SK-N-MC (cell line): ENCODE results near the gene TNFAIP2.
"Not testable (repeated sequence)": the region's sequence is repeated elsewhere in the genome, so short reads cannot be mapped to it uniquely, and the experiment has no call there.

Source experiments
- DNase-seq: peaks from one replicate; pipeline ENCODE4 v3.0.0-alpha.2; 2011; ENCODE audit warnings: low read depth, low spot score
- H3K27ac ChIP-seq: fragments of 200-600 bp; sonication (generic); 2 replicates; pipeline ENCODE4 v1.5.1; 2016; ENCODE audit warnings: mixed run types
- H3K36me3 ChIP-seq: fragments of 200-600 bp; sonication (generic); 2 replicates; pipeline ENCODE4 v1.6.1; 2017; ENCODE audit warnings: antibody characterized with exemption, low read length, mixed read lengths; ENCODE audit not compliant: insufficient read depth
- H3K4me3 ChIP-seq: fragments of 200-600 bp; sonication (generic); 2 replicates; pipeline ENCODE4 v1.5.1; 2016
- H3K9ac ChIP-seq: fragments of 200-600 bp; sonication (generic); 2 replicates; pipeline ENCODE4 v1.8.0; 2017; ENCODE audit warnings: mixed run types, mixed read lengths; ENCODE audit not compliant: insufficient read length
- H3K9me3 ChIP-seq: fragments of 200-600 bp; sonication (generic); 2 replicates; pipeline ENCODE4 v1.6.1; 2017; ENCODE audit warnings: low read depth, mild to moderate bottlenecking, antibody characterized with exemption, low read length, moderate library complexity, mixed read lengths
- EZH2 ChIP-seq: fragments of 200-600 bp; sonication (generic); IDR thresholded peaks from one replicate; pipeline ENCODE4 v1.6.1; 2017; ENCODE audit warnings: antibody characterized with exemption
- FOXP2 ChIP-seq: optimal IDR thresholded peaks from 2 replicates; pipeline ENCODE3; 2011; ENCODE audit warnings: mild to moderate bottlenecking, moderate library complexity; ENCODE audit not compliant: insufficient read depth; ENCODE audit errors: extremely low read length, control extremely low read depth
- POLR2AphosphoS5 ChIP-seq: IDR thresholded peaks from 2 replicates; pipeline ENCODE4 v1.6.1; 2012; ENCODE audit warnings: mild to moderate bottlenecking, low read depth, low read length, borderline replicate concordance

The TNFAIP2 gene

DNA sequence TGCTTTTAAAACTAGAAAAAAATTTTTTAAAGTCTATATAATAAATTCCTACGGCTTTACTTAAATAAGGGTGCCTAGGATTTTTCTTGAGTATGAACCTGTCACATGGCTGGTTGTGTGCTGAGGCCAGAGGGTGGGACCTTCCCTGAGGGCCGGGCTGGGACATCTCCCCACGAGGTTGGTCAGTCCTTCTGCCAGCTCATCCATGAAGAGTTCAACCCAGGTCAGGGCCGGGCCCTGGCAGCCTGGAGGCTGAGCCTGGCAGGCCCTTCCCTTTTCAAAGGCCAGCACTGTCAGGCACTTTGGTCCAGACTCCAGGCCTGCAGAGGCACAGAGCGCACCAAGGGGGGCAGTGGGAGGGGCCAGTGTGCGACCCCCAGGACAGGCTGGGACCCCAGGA lies 31.7 kb downstream of the TNFAIP2 start:
- Histone ChIP-seq H3K9me3 (no peaks in the 10 kb centered on the region), H3K27ac (no peak overlapping the region), H3K4me3 (no peak overlapping the region), H3K9ac (no peak overlapping the region), H3K36me3 (no peaks in the 10 kb centered on the region)
- DNase-seq, result no peak
- TF ChIP-seq EZH2, result no peak
- no peak for TF ChIP-seq POLR2AphosphoS5
- TF ChIP-seq FOXP2, result no peak

DNA sequence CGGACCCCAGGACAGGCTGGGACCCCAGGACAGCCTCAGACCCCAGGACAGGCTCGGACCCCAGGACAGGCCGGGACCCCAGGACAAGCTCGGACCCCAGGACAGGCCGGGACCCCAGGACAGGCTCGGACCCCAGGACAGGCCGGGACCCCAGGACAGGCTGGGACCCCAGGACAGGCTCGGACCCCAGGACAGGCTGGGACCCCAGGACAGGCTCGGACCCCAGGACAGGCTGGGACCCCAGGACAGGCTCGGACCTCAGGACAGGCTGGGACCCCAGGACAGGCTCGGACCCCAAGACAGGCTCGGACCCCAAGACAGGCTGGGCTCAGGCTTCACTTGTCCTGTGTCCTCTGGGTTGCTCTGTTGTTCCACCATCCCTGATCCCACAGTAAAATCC lies 32.2 kb downstream of the TNFAIP2 start:
- not testable (repeated sequence) for H3K27ac ChIP-seq, H3K36me3 ChIP-seq, DNase-seq, H3K9me3 ChIP-seq, H3K4me3 ChIP-seq, H3K9ac ChIP-seq

- Histone ChIP-seq H3K27ac (no peak overlapping the region), H3K9ac (no peak overlapping the region), H3K36me3 (no peaks in the 10 kb centered on the region), H3K4me3 (no peak overlapping the region), H3K9me3 (no peaks in the 10 kb centered on the region)
- TF ChIP-seq EZH2, result no peak
- TF ChIP-seq POLR2AphosphoS5, result no peak
- no peak for TF ChIP-seq FOXP2
- DNase-seq, result no peak
Measured at GRCh38 chr14:103155826-103156394, 32.6 kb downstream of the TNFAIP2 start.

DNA sequence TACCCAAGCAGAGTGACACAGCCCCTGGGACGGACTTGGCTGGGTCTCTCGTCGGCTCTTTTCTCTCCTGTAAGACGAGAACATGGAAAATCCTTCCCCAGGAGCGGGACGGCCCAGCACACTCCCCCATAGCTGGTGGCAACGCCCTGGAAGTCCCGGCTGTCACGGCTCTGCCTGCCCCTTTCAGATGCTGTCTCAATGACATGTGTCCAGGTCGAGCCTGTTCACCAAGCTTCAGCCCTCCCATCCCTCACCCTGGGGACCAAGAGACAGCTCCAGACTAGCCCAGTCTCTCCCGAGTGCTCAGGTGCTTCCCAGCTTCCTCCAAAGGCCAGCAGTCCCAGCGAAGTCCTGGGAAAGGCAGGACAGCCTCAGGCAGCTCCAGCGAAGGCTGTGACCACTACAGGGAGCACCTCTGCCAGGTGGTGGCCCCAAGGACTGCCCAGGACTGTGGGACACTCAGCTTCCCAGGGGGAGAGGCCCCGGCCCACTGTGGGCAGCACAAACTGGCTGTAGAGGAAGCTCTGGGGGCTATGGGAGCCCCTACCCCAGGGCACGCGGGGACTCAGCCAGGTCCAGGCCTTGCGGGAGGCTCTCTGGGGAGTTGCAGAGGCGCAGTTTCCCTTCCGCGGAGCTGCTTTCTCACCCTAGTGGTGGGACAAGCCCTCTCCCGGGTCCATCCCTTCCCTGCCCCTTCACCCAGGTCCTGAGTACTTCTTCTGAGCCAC lies 33.6 kb downstream of the TNFAIP2 start:
- no peak for DNase-seq

GRCh38 chr14:103157969-103158368 lies 34.7 kb downstream of the TNFAIP2 start:
- Histone ChIP-seq H3K36me3 (no peaks in the 10 kb centered on the region), H3K27ac (no peak overlapping the region), H3K9me3 (no peaks in the 10 kb centered on the region), H3K9ac (no peak overlapping the region), H3K4me3 (no peak overlapping the region)
- no peak for DNase-seq
- TF ChIP-seq POLR2AphosphoS5 (no peak), EZH2 (no peak), FOXP2 (no peak)

More for the DNA sequence above, 33.6 kb downstream of the TNFAIP2 start:
- H3K9me3 ChIP-seq, result no peaks in the 10 kb centered on the region
- H3K9ac ChIP-seq, result no peak overlapping the region
- H3K27ac ChIP-seq, result no peak overlapping the region
- H3K4me3 ChIP-seq, result no peak overlapping the region
- no peak for TF ChIP-seq POLR2AphosphoS5
- TF ChIP-seq EZH2, result no peak
- TF ChIP-seq FOXP2, result no peak
- no peaks in the 10 kb centered on the region for H3K36me3 ChIP-seq

- no peaks in the 10 kb centered on the region for H3K36me3 ChIP-seq
- H3K9me3 ChIP-seq, result no peaks in the 10 kb centered on the region
- H3K4me3 ChIP-seq, result no peak overlapping the region
- no peak for DNase-seq
- TF ChIP-seq FOXP2 (no peak), POLR2AphosphoS5 (no peak), EZH2 (no peak)
- no peak overlapping the region for H3K27ac ChIP-seq
- no peak overlapping the region for H3K9ac ChIP-seq
Measured at GRCh38 chr14:103158688-103159087, 35.4 kb downstream of the TNFAIP2 start.

GRCh38 chr14:103160321-103161053 lies 37.2 kb downstream of the TNFAIP2 start:
- Histone ChIP-seq H3K9ac (no peak overlapping the region), H3K4me3 (no peak overlapping the region), H3K27ac (no peak overlapping the region), H3K36me3 (no peaks in the 10 kb centered on the region), H3K9me3 (no peaks in the 10 kb centered on the region)
- TF ChIP-seq EZH2 (no peak), FOXP2 (no peak), POLR2AphosphoS5 (no peak)
- no peak for DNase-seq

DNA sequence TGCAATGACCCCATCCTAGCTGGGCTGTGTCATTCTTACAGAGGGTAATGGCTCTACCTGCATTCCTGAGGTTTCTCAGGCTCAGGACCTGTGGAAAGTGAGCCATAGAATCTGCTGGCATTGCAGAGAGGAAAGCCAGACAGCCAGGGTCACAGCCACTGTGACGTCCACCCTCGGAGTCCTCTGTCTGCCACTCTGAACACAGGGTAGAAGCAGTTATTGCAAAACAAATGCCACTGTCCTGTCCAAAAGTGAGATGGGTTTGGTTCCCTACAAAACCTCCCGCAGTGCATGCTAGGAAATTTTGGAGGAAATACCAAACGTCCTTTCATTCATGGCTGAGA lies 37.8 kb downstream of the TNFAIP2 start:
- Histone ChIP-seq H3K9ac (no peak overlapping the region), H3K27ac (no peak overlapping the region), H3K4me3 (no peak overlapping the region), H3K9me3 (no peaks in the 10 kb centered on the region), H3K36me3 (no peaks in the 10 kb centered on the region)
- no peak for DNase-seq
- TF ChIP-seq FOXP2 (no peak), EZH2 (no peak), POLR2AphosphoS5 (no peak)
